Smooth muscle cell (in vitro differentiated cells): ENCODE data around the gene SPEM3. TPM values are rescaled to one million over a fixed set of nuclear protein-coding genes. Genes with fewer than 3 reads are reported as not detected.

ENCODE experiments used
- DNase-seq: peaks from one replicate; lab custom pipeline; 2025; ENCODE audit not compliant: unreplicated experiment; lab: John Stamatoyannopoulos, UW
- H2AFZ ChIP-seq: fragments of 200-600 bp; sonication (generic); 2 replicates; pipeline ENCODE4 v1.6.0; 2016; ENCODE audit warnings: antibody characterized with exemption, low read depth, mild to moderate bottlenecking
- H3F3A ChIP-seq: fragments of 200-600 bp; sonication (generic); 2 replicates; pipeline ENCODE4 v1.6.0; 2017; ENCODE audit warnings: antibody characterized with exemption, low read depth
- H3K27ac ChIP-seq: fragments of 200-600 bp; sonication (generic); 2 replicates; pipeline ENCODE4 v1.5.1; 2016; ENCODE audit warnings: low read depth, mild to moderate bottlenecking
- H3K27me3 ChIP-seq: fragments of 200-600 bp; sonication (generic); 2 replicates; pipeline ENCODE4 v1.6.1; 2016; ENCODE audit warnings: low read depth, mild to moderate bottlenecking
- H3K36me3 ChIP-seq: fragments of 200-600 bp; sonication (generic); 2 replicates; pipeline ENCODE4 v1.5.1; 2016; ENCODE audit warnings: low read depth
- H3K4me1 ChIP-seq: fragments of 200-600 bp; sonication (generic); 2 replicates; pipeline ENCODE4 v1.5.1; 2016; ENCODE audit warnings: low read depth
- H3K4me2 ChIP-seq: fragments of 200-600 bp; sonication (generic); 2 replicates; pipeline ENCODE4 v1.6.0; 2016; ENCODE audit warnings: mild to moderate bottlenecking
- H3K4me3 ChIP-seq: fragments of 200-600 bp; sonication (generic); 2 replicates; pipeline ENCODE4 v1.5.1; 2016; ENCODE audit warnings: mild to moderate bottlenecking
- H3K79me2 ChIP-seq: fragments of 200-600 bp; sonication (generic); 2 replicates; pipeline ENCODE4 v1.6.0; 2016; ENCODE audit warnings: low read depth, mild to moderate bottlenecking
- H3K9ac ChIP-seq: fragments of 200-600 bp; sonication (generic); 2 replicates; pipeline ENCODE4 v1.6.0; 2016; ENCODE audit warnings: low read depth
- H3K9me3 ChIP-seq: fragments of 200-600 bp; sonication (generic); replicated peaks from 2 replicates; pipeline ENCODE4 v1.5.1; 2016; ENCODE audit warnings: low read depth
- H4K20me1 ChIP-seq: fragments of 200-600 bp; sonication (generic); 2 replicates; pipeline ENCODE4 v1.6.0; 2016; ENCODE audit warnings: low read depth
- CTCF ChIP-seq: fragments of 200-600 bp; sonication (generic); IDR thresholded peaks from 2 replicates; pipeline ENCODE4 v1.5.1; 2017; ENCODE audit warnings: borderline replicate concordance, mild to moderate bottlenecking, antibody characterized with exemption; ENCODE audit not compliant: insufficient read depth, poor library complexity, severe bottlenecking
- WGBS: methylation state at CpG from one replicate; pipeline ENCODE4 v1.1.7; 2016; ENCODE audit warnings: low lambda C conversion rate; 5-methylcytosine and 5-hydroxymethylcytosine counted together
- polyA plus RNA-seq: library from polyadenylated mRNA; unstranded; fragments of >200 nt; fragmentation: Nextera tagmentation; extraction: Ambion mirVana; gene quantifications from 2 replicates; pipeline ENCODE4 v1.2.1, GENCODE V29; 2016
- total RNA-seq: library from RNA; depleted of rRNA; stranded (reverse); fragments of >200 nt; gene quantifications from 2 replicates; pipeline ENCODE4 v1.2.3, GENCODE V29; 2014

The SPEM3 gene
- total and polyA plus RNA-seq, 2 experiments from 2014 or later = not detected

- peak overlapping the region; percentile 88 for H3K4me2 ChIP-seq
- H3K4me3 ChIP-seq = peak overlapping the region; percentile 61
- no peaks in the 10 kb centered on the region for H3K36me3 ChIP-seq
- H3K4me1 ChIP-seq = peaks cover 22% of the 10 kb centered on the region
- no peak for TF ChIP-seq CTCF
- H3K79me2 ChIP-seq = no peaks in the 10 kb centered on the region
- peaks cover 16% of the 10 kb centered on the region for H3F3A ChIP-seq
- DNase-seq = no peak
- H2AFZ ChIP-seq = no peak overlapping the region
- H4K20me1 ChIP-seq = peaks cover 12% of the 10 kb centered on the region
- H3K27ac ChIP-seq = no peak overlapping the region
- H3K9ac ChIP-seq = peak overlapping the region; percentile 45
- no peaks in the 10 kb centered on the region for H3K9me3 ChIP-seq
- WGBS = 33% methylated on average over 11 of the region's 11 CpGs
- no peaks in the 10 kb centered on the region for H3K27me3 ChIP-seq
Observed at GRCh38 chr17:7438656-7439460, 10.2 kb downstream of the SPEM3 start.

GRCh38 chr17:7439462-7440112, 10.9 kb downstream of the SPEM3 start, which contains the start of gene FGF11:
Gene FGF11, plus strand, starts transcription at chr17:7439512. Its CDS starts 109 bp downstream, at chr17:7439621.
- Histone ChIP-seq H3K4me1 (peaks cover 22% of the 10 kb centered on the region), H4K20me1 (peaks cover 12% of the 10 kb centered on the region), H3F3A (peaks cover 16% of the 10 kb centered on the region), H3K9ac (peak within 1 kb of the TSS; percentile 45), H3K27ac (no peak within 1 kb of the TSS), H3K4me3 (peak within 1 kb of the TSS; percentile 61), H3K79me2 (no peaks in the 10 kb centered on the region), H3K9me3 (no peaks in the 10 kb centered on the region), H3K36me3 (no peaks in the 10 kb centered on the region), H2AFZ (peak within 1 kb of the TSS; percentile 38), H3K27me3 (no peaks in the 10 kb centered on the region), H3K4me2 (peak within 1 kb of the TSS; percentile 88)
- DNase-seq = no peak
- WGBS = 3% methylated on average over 47 of the region's 50 CpGs
- no peak for TF ChIP-seq CTCF

GRCh38 chr17:7440113-7440833, 11.6 kb downstream of the SPEM3 start:
- TF ChIP-seq CTCF = no peak
- peaks cover 16% of the 10 kb centered on the region for H3F3A ChIP-seq
- no peaks in the 10 kb centered on the region for H3K27me3 ChIP-seq
- H3K4me1 ChIP-seq = peaks cover 22% of the 10 kb centered on the region
- H3K79me2 ChIP-seq = no peaks in the 10 kb centered on the region
- H3K9ac ChIP-seq = peak overlapping the region; percentile 42
- H3K4me3 ChIP-seq = peak overlapping the region; percentile 61
- no peaks in the 10 kb centered on the region for H3K9me3 ChIP-seq
- peak overlapping the region; percentile 88 for H3K4me2 ChIP-seq
- H3K36me3 ChIP-seq = no peaks in the 10 kb centered on the region
- DNase-seq = no peak
- peaks cover 12% of the 10 kb centered on the region for H4K20me1 ChIP-seq
- 2% methylated on average over 34 of the region's 46 CpGs for WGBS
- peak overlapping the region; percentile 38 for H2AFZ ChIP-seq
- H3K27ac ChIP-seq = no peak overlapping the region
